RWPE1 (cell line): ENCODE data around the gene FRMD4A.

Experiments used
- CTCF ChIA-PET: fragments of 350-600 bp; sonication (Branson Sonifier 250); formaldehyde crosslinking; extraction: SDS; loops from one replicate; lab custom pipeline; 2021; lab: Yijun Ruan, JAX
- POLR2A ChIA-PET: fragments of 400-600 bp; formaldehyde crosslinking; extraction: SDS; loops from one replicate; lab custom pipeline; 2020; ENCODE audit warnings: antibody characterized with exemption; ENCODE audit not compliant: low non-redundant PET; lab: Yijun Ruan, JAX
- DNase-seq: peaks from one replicate; pipeline ENCODE4 v3.0.0; 2012; ENCODE audit warnings: low spot score
- H3K27ac ChIP-seq: fragments of 450-650 bp; 2 replicates; pipeline ENCODE4 v1.5.1; 2017
- TF ChIP-seq, protein P1 (sequence below): fragments of 450-650 bp; conservative IDR thresholded peaks from 2 replicates; pipeline ENCODE4 v1.5.1; 2017; ENCODE audit warnings: low read depth, mild to moderate bottlenecking

The FRMD4A gene

DNA sequence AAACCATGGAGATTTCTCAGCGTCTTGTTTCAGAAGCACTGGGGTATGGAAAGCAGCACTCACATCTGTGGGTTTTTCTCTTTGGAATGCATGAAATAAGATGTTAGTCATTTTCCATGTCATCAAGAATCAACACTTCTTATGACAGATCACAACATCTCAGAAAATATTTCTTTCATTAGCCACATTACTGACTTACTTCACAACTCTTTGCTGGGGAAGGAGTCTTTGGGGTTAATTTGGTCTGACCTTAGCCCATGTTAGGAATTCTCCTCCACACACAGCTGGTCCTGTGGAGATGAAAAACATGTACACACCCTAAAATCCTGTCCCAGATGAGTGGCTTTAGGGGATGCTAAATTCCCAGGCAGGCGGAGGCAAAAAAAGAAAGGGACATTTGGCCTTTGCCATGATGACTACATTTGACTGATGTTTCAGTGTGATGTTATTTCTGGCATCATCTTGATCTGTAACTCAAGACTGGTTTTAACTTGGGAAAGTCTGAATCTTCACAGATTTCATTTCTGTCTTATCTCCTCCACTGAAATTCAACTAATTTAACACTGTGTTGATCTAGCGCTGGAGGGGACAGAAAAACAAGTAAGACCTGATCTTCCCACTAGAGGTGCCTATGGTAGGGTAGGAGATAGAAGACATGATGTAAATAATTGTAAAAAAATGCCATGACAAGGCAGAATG lies 380.7 kb downstream of the FRMD4A start:
- ChIA-PET CTCF (interaction anchor here (0.6 to 0.7 kb wide), 2 partner anchors 84 kb away, joined by 3 to 4 read pairs; no protein-coding TSS in a partner anchor), POLR2A (no interaction called here)
- no peak for DNase-seq
- H3K27ac ChIP-seq, result no peak overlapping the region
- TF ChIP-seq, protein P1, sequence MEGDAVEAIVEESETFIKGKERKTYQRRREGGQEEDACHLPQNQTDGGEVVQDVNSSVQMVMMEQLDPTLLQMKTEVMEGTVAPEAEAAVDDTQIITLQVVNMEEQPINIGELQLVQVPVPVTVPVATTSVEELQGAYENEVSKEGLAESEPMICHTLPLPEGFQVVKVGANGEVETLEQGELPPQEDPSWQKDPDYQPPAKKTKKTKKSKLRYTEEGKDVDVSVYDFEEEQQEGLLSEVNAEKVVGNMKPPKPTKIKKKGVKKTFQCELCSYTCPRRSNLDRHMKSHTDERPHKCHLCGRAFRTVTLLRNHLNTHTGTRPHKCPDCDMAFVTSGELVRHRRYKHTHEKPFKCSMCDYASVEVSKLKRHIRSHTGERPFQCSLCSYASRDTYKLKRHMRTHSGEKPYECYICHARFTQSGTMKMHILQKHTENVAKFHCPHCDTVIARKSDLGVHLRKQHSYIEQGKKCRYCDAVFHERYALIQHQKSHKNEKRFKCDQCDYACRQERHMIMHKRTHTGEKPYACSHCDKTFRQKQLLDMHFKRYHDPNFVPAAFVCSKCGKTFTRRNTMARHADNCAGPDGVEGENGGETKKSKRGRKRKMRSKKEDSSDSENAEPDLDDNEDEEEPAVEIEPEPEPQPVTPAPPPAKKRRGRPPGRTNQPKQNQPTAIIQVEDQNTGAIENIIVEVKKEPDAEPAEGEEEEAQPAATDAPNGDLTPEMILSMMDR, result no peak

DNA sequence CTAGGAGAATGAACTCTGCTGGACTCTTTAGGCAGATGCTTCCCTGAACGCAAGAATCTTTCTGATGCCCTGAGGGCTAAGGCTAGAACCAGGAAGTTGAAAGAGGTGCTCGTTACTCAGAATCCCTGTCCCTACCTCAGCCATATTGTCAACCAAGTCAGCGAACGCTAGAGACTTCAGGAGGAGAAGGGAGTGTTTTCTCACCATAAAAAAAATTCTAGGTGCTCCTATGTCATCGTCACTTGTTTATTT lies 384.6 kb downstream of the FRMD4A start:
- DNase-seq, result no peak
- ChIA-PET CTCF (no interaction called here), POLR2A (no interaction called here)
- no peak overlapping the region for H3K27ac ChIP-seq
- TF ChIP-seq, protein P1, result no peak

DNA sequence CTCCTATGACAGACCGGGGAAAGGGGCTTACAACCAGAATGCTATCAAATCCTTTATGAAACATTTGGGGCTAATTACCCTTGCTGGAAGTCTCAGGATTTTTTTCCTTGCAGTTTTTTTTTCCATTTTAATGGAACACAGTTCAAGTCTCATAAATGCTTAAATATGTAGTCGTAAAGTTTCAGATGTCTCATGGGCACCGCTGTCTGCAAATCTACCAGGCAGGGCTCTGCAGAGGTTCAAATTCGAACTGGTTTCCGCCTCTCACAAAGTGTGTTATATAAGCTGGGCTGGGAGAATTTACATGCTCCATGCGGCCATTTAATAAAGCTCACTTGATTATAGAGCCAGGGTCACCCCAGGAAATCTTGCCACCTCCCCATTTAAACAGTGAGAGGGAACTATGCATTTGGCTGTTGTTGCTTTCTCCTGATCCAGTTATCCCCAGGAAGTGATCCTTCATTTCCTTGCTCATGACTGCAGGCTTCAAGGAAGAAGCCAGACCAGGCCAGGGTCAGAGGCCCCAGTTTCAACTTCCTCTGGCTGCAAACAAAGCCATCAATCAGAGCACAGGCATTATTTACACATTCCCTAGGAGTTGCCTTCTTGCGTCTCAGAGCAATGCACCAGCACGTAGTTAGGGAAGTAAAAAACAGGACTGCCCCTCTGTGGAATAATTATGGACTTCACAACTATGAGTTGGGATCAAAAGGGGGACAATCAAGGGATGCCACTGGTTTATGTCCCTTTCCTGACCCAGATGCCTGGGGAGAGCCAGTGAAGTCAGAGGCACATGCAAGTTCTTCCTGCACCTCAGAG lies 385.1 kb downstream of the FRMD4A start:
- CTCF ChIA-PET, result no interaction called here
- TF ChIP-seq, protein P1, result no peak
- no peak overlapping the region for H3K27ac ChIP-seq
- POLR2A ChIA-PET, result no interaction called here
- no peak for DNase-seq

DNA sequence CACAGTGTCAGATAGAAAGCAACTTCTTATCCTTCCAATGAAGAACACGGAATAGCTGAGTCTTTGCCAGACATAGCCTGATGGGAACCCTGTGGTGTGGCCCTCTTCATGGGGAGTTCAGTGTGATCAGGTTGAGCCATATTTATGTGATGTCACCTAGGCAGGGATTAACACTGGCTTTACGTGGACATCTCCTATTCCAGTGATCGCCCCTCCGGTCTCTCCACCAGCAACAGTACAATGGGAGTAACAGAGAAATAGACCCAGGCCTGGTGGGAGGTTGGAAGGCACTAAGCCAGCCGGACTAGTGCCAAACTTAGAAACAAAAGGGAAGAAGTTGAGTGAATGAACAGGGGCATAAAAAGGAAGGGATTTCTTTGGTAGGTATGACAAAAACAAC lies 385.9 kb downstream of the FRMD4A start:
- no peak for DNase-seq
- H3K27ac ChIP-seq, result no peak overlapping the region
- POLR2A ChIA-PET, result no interaction called here
- CTCF ChIA-PET, result no interaction called here
- TF ChIP-seq, protein P1, result no peak

DNA sequence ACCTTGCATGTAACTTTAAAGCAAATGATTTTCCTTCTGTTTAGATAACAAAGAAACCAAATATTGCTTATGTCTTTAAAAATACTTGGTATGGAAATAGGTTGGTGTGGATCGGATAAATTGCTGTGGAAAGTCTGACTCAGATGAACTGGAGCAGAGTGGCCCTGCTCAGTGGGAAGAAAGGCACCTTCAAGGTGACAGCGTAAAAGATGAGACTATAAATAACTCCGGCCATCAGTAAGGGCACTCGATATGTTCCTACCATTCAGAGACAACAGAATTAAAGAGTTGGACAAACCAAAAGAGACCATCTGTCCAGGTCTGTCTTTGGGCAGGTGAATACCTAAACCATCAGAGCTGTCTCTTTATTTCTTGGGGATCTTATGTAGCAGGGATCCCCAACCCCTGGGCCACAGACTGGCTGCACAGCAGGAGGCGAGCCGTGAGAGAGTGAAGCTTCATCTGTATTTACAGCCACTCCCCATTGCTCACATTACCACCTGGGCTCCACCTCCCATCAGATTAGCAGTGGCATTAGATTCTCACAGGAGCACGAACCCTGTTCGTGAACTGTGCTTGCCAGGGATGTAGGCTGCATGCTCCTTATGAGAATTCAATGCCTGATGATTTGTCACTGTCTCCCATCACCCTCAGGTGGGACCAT lies 386.9 kb downstream of the FRMD4A start:
- TF ChIP-seq, protein P1, result no peak
- POLR2A ChIA-PET, result no interaction called here
- CTCF ChIA-PET, result no interaction called here

DNA sequence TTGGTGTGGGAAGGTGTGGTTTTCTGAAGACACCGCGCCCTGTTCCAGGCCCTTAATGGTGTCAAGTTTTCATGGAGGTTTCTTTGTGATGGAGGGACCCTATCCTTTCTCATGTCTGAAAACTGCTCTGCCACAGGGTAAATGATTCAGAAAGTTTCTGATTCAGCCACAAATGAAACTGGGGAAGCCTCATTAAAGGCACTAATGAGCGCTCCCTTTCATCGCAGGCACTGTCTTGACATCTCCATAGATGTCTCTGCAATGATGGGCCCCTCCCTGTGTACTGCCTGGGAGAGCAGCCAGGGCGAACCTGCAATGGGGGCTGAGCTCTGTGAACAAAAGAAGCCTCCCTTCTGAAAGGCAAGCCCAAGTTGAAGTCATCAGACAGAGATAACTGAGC lies 388.7 kb downstream of the FRMD4A start:
- ChIA-PET POLR2A (no interaction called here), CTCF (no interaction called here)
- TF ChIP-seq, protein P1, result no peak
- DNase-seq, result no peak
- H3K27ac ChIP-seq, result no peak overlapping the region

More for the DNA sequence above, 386.9 kb downstream of the FRMD4A start:
- H3K27ac ChIP-seq, result no peak overlapping the region
- no peak for DNase-seq
